Ascending aorta (tissue), 2 donors: ENCODE results near the gene LAP3. TPM values are rescaled to one million over a fixed set of nuclear protein-coding genes. Genes with fewer than 3 reads are reported as not detected.

Experiments used
- DNase-seq, 2 donors: peaks; one replicate each; pipeline ENCODE4 v3.0.0-alpha.2; 2019; ENCODE audit warnings: low spot score in 2 of 2
- H3K27ac ChIP-seq, 2 donors: fragments of 200-600 bp; sonication (generic); one replicate each; pipeline ENCODE4 v1.5.1; 2016 to 2017; ENCODE audit warnings: mild to moderate bottlenecking in 1 of 2
- H3K27me3 ChIP-seq: fragments of 200-600 bp; sonication (generic); one replicate; pipeline ENCODE4 v1.5.1; 2017
- H3K36me3 ChIP-seq, 2 donors: fragments of 200-600 bp; sonication (generic); one replicate each; pipeline ENCODE4 v1.5.1; 2016
- H3K4me1 ChIP-seq, 2 donors: fragments of 200-600 bp; sonication (generic); one replicate each; pipeline ENCODE4 v1.5.1; 2016 to 2017; ENCODE audit warnings: mild to moderate bottlenecking in 1 of 2
- H3K4me3 ChIP-seq, 2 donors: fragments of 200-600 bp; sonication (generic); one replicate each; pipeline ENCODE4 v1.5.1; 2016 to 2017; ENCODE audit warnings: mild to moderate bottlenecking in 1 of 2
- H3K9me3 ChIP-seq, 2 donors: fragments of 200-600 bp; sonication (generic); one replicate each; pipeline ENCODE4 v1.5.1; 2016
- intact Hi-C: fragments of 100-400 bp; cut with DNase I; formaldehyde crosslinking; loops from one replicate; pipeline ENCODE4 v1.15.1; 2023
- total RNA-seq: library from RNA; depleted of rRNA; stranded (reverse); fragments of >200 nt; gene quantifications from one replicate; pipeline ENCODE4 v1.1.0, GENCODE V29; 2016
- TF ChIP-seq, protein P1 (sequence below), 3 experiments: fragments of 200-600 bp in 2 of 3; fragments of 450-650 bp in 1 of 3; sonication (generic) in 2 of 3; IDR thresholded peaks; one replicate each; pipeline ENCODE4 v1.5.1; 2016 to 2019; ENCODE audit warnings: antibody characterized with exemption in 3 of 3, mild to moderate bottlenecking in 1 of 3, moderate library complexity in 1 of 3

The LAP3 gene
- total RNA-seq, 1 donor from 2014 or later, result 60.3 TPM

- no peak overlapping the region for H3K27ac ChIP-seq
- TF ChIP-seq, protein P1, sequence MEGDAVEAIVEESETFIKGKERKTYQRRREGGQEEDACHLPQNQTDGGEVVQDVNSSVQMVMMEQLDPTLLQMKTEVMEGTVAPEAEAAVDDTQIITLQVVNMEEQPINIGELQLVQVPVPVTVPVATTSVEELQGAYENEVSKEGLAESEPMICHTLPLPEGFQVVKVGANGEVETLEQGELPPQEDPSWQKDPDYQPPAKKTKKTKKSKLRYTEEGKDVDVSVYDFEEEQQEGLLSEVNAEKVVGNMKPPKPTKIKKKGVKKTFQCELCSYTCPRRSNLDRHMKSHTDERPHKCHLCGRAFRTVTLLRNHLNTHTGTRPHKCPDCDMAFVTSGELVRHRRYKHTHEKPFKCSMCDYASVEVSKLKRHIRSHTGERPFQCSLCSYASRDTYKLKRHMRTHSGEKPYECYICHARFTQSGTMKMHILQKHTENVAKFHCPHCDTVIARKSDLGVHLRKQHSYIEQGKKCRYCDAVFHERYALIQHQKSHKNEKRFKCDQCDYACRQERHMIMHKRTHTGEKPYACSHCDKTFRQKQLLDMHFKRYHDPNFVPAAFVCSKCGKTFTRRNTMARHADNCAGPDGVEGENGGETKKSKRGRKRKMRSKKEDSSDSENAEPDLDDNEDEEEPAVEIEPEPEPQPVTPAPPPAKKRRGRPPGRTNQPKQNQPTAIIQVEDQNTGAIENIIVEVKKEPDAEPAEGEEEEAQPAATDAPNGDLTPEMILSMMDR (IDR thresholded peaks at IDR 0.05), result peak; percentile 57 to 89 (median 80)
- no peaks in the 10 kb centered on the region for H3K9me3 ChIP-seq
- no peaks in the 10 kb centered on the region for H3K4me1 ChIP-seq
- peaks cover 18 to 26% of the 10 kb centered on the region in 2 donors for H3K36me3 ChIP-seq
- H3K27me3 ChIP-seq, result no peaks in the 10 kb centered on the region
- DNase-seq, result peak; percentile 21 to 80
- H3K4me3 ChIP-seq, result no peak overlapping the region
- intact Hi-C loops, result loop anchor here (1.0 kb wide), 1 partner anchor 88 kb away; no protein-coding TSS in a partner anchor
Measured at GRCh38 chr4:17636696-17637622, 60.0 kb downstream of the LAP3 start.

DNA sequence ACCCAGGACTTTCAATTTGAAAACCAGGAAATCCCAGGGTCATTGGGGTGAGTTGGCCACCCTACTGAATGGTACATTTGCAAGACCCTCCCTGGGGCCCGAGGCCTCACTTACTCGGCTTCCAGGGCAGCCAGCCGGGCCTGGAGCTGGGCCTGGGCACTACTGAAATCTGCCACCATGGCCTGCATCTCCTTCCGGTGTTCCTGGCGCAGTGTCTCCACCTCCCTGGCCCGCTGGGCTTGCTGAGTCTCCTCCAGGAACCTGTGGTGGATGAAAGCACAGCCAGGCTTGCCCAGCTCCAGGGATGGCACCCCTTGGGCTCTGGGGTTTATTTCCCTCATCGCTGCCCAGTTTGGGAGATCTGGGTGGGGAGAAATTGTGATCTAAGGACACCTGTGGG is 62.1 kb downstream of the LAP3 start:
- DNase-seq, result no peak
- TF ChIP-seq, protein P1 (IDR thresholded peaks at IDR 0.05), result no peak
- Histone ChIP-seq H3K27ac (no peak overlapping the region), H3K36me3 (peaks cover 6 to 12% of the 10 kb centered on the region in 2 donors), H3K9me3 (no peaks in the 10 kb centered on the region), H3K27me3 (no peaks in the 10 kb centered on the region), H3K4me1 (no peaks in the 10 kb centered on the region), H3K4me3 (no peak overlapping the region)
- intact Hi-C loops, result no loop called here

- Histone ChIP-seq H3K4me1 (no peaks in the 10 kb centered on the region), H3K9me3 (no peaks in the 10 kb centered on the region), H3K27me3 (no peaks in the 10 kb centered on the region), H3K4me3 (no peak overlapping the region), H3K27ac (no peak overlapping the region), H3K36me3 (no peaks in the 10 kb centered on the region)
- TF ChIP-seq, protein P1 (IDR thresholded peaks at IDR 0.05), result no peak
- no peak for DNase-seq
- intact Hi-C loops, result no loop called here
Measured at GRCh38 chr4:17642398-17642783, 65.4 kb downstream of the LAP3 start.

DNA sequence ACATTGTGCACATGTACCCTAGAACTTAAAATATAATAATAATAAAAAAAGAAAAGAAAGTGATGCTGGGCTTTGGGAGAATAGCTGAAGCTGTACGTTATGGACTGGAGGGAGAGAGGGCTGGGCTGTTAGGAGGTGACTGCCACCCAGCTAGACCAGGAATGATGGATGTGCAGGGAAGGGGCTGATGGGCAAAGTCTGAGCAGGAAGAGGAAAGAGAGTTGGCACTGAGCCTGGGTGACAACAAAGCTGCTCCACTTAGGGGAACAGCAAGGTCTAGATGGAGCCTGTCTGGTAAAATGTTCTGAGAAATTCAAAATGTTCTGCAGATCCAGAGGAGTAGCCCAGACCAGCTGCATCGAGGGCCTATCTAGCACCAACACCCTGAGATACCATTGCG is 69.7 kb downstream of the LAP3 start:
- intact Hi-C loops, result no loop called here
- no peak overlapping the region for H3K4me3 ChIP-seq
- no peaks in the 10 kb centered on the region for H3K4me1 ChIP-seq
- H3K36me3 ChIP-seq, result no peaks in the 10 kb centered on the region
- H3K27me3 ChIP-seq, result no peaks in the 10 kb centered on the region
- H3K9me3 ChIP-seq, result no peaks in the 10 kb centered on the region
- TF ChIP-seq, protein P1 (IDR thresholded peaks at IDR 0.05), result no peak
- H3K27ac ChIP-seq, result no peak overlapping the region
- DNase-seq, result no peak

GRCh38 chr4:17647176-17647806 is 70.3 kb downstream of the LAP3 start:
- Histone ChIP-seq H3K27ac (no peak overlapping the region), H3K4me3 (no peak overlapping the region), H3K4me1 (no peaks in the 10 kb centered on the region), H3K27me3 (no peaks in the 10 kb centered on the region), H3K36me3 (no peaks in the 10 kb centered on the region), H3K9me3 (no peaks in the 10 kb centered on the region)
- TF ChIP-seq, protein P1 (IDR thresholded peaks at IDR 0.05), result no peak
- no peak for DNase-seq
- intact Hi-C loops, result no loop called here
